Urothelium cell line (cell line): ENCODE measurements around the gene FNTB.
"Not testable (repeated sequence)": the region's sequence is repeated elsewhere in the genome, so short reads cannot be mapped to it uniquely, and the experiment has no call there.

Experiments
- DNase-seq: peaks from one replicate; pipeline ENCODE4 v3.0.0; 2011; ENCODE audit warnings: low spot score, mixed read lengths
- FAIRE-seq: peaks from 2 replicates; lab custom pipeline; 2011; peaks lifted over from hg19 to GRCh38; lab: Jason Lieb, UNC

Gene FNTB

DNA sequence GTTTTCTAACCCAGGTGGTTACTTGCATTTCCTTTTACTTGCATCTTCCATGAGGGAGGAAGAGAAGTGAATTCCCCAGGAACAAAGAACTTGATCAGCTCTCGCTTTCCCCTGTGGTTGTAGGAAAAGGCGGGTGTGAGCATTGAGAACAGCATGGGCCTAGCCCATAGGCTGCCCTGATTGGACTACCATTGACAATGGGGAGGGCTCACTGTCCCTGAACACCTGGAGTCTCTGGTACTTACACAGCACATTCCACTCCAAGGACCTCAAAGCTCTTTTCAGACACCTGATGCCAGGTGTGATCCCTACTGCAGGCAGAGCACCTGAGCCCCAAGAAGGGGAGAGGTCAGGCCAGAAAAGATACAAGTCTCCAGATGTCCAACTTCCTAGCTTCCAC is 90.6 kb downstream of the FNTB start:
- DNase-seq = no peak

DNA sequence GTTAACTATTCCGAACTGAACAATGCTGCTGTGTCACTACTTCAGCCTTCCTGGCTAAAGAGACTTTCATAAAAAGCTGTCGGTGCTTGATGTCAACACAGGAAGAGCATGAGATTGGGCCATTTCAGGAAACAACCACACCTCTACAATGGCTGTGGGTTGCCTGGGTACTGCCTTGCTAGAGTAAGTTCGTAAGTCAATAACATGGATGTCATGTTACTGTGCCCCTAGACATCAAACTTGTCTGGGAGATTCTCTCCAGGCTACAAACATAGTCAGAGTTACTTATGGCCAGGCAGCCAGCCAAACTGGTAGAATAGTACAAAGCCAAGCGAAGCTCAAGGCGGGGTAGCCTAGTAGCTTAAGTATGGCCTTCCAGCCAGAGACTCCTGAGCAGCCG is 92.5 kb downstream of the FNTB start:
- FAIRE-seq (peak; percentile 63), DNase-seq (no peak)

More for the DNA sequence above, 90.6 kb downstream of the FNTB start:
- FAIRE-seq = peak; percentile 37

DNA sequence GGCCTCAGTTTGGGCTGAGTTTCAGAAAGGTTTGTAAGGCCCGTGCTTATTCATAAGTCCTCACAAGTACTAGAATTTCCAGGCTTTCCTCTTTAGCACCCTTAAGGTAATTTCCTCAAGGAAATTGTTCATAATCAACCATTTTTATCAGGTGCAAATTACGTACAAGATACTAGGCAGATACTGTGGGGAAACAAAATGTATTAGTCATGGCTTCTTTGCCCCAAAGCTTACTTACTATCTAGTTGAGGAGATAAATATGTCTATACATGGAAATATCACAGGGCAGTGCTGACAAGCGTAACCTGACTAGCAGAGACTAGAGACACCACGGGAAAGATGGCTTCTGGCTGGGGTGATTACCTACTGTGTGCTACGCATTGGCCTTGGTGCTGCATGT is 93.1 kb downstream of the FNTB start:
- DNase-seq (no peak), FAIRE-seq (peak; percentile 91)

DNA sequence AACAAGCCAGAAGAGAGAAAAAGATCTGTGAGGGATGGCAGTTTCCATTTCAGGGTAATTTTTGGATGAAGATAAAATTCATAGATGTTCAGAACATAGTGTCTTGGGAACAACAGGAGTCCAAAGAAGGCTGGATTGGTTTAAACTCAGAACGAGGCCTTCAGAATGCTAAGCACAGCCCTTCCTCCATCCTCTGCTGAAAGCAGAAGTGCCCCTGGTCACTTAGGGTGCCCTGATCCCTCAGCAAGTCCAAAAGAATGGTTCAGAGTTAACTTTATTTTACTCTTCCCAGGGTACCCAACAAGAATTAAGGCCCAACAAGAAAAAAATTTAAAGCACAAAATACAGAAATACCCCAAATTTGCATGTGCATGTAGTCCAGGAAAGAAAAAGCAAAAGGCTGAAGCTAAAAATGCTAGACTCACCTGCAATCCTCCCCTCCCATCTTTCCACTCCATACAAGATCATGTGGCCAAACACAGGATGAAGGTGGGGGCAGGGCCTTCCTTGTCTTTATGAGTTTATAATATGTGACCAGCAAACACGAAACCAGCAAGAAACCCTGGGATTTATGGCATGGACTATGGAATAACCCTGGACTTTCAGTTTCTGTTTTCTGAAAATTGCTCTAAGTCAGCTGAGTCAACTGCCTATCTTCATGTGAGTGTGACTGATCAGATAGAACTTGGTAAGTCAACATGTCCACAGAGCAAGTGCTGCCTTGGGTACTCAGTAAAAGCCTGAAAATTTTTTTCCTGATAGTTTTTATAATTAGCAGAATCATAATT is 94.5 kb downstream of the FNTB start:
- no peak for DNase-seq
- FAIRE-seq = no peak

DNA sequence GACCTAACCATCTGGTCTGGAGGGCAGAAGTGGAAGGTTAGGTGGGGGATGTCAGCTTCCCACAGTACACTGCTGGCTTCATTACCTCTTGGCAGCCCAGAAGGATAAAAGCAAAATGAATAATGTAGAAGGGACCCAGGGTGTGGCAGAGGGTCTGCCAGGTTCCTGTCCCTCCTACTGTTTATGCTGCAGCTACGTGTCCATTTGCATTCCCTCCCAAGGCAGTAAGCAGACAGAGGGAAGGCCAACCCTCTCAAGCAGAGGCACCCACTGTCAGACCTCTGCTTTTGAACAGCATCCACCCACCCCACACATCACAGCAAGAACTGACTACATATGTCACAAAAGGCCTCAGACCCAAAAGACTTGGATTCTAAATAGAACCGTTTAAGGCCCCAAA is 96.2 kb downstream of the FNTB start:
- no peak for FAIRE-seq
- DNase-seq = no peak

DNA sequence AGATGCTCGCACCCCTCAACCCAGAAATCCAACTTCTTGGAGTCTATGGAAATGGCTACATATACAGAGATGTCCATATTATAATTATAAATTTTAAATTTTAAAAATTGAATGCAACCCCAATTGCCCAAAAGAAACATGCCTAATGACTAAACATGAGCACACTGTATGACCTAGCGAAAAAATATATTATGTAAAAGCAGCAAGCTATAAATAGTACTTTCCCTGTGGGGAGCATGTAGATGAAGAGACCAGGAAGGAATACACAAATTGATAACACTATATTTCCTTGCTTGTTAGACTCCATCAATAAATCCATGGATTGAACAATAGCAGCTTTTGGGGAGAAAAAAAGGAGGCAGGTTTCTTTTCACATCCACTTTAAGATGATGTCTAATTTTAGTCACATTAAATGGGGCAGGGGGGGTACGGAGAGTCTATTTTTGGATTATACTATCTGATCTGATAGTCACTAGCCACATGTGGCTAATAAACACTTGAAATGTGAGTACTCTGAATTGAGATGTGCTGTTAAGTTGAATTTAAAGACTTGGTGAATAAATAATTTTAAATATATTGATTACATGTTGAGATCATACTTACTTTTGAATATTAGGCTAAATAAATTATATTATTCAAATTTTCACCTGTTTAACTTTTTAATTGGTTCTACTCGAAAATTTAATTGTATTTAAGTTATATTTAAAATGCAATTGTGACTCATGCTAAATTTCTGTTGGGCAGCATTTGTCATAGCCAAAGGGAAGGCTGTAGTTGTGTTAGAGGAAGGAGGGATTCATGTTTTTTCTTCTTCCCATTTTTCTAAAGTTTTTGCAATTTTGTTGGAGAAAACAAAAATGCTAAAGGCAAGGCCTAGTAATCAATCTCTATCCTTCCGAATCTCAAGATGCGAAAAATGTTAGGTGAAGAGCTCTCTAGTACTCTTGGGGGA is 98.1 kb downstream of the FNTB start:
- DNase-seq (no peak), FAIRE-seq (no peak)

DNA sequence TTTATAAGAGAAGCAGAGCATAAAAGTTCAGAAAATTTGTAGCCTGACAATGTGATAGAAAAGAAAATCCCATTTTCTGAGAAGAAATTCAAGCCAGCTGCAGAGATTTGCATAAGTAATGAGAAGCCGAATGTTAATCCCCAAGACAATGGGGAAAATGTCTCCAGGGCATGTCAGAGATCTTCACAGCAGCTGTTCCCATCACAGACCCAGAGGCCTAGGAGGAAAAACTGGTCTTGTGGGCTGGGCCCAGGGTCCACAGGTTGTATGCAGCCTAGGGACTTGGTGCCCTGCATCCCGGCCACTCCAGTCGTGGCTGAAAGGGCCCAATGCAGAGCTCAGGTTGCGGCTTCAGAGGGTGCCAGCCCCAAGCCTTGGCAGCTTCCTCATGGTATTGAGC is 100.0 kb downstream of the FNTB start:
- DNase-seq, FAIRE-seq: not testable (repeated sequence)

DNA sequence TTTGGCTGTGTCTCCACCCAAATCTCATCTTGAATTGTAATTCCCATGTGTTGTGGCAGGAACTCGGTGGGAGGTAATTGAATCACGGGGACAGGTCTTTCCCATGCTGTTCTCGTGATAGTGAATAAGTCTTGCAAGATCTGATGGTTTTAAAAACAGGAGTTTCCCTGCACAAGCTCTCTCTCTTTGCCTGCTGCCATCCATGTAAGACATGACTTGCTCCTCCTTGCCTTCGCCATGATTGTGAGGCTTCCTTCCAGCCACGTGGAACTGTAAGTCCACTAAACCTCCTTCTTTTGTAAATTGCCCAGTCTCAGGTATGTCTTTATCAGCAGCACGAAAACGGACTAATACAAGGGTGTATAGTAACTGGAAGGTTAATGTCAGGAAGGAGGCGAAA is 101.1 kb downstream of the FNTB start:
- not testable (repeated sequence) for DNase-seq, FAIRE-seq

DNA sequence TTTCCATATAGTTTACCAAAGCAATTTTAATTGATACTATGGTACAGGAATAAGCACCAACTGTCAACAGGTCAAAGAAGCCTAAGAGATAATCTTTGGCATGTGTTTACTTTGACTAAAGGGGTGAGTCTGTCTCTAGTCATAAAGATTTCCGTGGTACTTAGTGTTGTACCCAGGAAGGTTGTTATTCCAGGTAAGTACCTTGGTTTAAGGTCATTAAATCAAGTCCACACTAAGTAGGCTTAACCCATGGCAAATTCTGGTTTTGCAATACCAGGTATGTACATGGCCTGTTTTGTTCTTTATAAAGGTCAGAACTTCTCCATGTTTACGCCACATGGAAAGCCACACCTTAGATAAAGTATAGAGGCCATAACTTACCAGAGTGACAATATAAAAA is 105.7 kb downstream of the FNTB start:
- FAIRE-seq (no peak), DNase-seq (no peak)

DNA sequence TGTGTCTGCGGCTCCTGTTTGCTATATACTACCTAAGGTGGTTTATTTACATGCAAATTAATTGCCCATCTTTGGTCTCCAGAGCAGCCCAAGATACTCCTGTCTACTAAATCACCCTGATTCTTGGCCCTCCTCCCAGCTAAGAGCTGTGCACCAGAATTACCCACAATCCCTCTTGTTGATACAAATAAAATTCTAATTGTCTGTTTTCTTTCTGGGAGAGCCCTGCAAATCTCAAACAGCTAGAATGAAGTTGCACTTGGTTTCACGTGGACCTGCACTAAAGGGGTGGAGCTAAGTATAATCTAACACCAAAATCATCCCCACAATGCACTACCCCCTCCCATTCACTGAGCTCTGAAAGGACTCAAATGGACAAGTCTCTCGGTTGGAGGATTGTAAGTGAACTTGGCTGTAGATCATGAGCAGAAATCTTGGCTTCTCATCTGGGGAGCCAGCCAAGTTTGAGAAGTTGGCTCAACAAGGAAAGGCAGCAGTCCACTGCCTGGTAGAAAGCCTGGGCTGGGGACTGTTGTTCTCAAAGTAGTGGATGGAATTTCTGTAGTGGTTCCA is 109.0 kb downstream of the FNTB start:
- FAIRE-seq (no peak), DNase-seq (no peak)

DNA sequence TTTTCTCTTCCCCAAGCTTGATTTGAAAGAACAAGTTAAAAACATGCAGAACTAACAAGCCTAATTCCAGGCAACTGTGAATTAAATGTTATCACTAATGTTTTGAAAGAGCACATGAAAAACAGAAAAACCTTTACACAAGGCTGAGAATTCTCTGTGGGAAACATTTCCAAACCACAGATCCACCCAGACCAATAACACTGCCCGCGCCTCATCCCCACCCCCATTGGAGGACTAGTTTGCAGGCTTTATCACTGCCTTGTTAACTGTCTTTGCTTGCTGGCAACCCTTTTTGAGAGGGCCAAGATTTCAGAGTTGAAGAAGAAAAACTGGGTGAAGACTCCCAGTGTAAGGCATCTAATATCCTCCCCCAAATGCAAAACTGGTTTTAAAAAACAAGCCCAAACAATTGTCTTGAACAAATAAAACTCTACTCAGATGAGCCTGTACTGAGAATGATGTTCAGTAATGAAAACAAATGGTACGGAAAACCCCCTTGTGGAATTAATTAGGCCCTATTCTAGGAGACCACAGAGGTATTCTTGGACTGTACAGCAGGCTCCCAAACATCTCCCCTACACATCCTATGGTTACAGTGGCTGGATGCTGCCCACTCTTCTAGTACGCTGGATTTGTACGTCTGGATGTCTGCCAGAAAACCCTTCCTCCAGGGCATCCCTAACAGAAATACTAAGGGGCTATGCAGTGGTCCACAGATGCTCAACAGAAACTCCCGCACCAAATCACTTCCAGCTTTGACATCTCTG is 109.8 kb downstream of the FNTB start:
- FAIRE-seq (no peak), DNase-seq (no peak)

DNA sequence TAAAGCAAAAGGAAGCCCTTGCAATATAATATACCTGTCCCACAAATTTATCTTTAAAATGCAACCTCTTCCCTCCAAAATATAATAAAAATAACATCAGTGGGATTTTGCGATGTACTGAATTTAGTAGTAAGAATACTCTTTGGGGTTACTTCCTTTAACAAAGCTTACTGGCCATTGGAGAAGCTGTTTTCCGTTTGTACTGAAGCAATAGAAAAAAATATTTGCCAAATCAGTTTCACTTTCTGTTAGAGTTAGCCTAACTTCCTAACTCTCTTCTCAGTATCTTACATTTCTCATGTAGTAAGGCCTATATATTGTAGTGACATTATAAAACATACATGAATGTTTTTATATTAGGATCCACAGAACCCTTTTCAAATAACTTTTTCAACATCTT is 111.9 kb downstream of the FNTB start:
- FAIRE-seq (no peak), DNase-seq (no peak)

DNA sequence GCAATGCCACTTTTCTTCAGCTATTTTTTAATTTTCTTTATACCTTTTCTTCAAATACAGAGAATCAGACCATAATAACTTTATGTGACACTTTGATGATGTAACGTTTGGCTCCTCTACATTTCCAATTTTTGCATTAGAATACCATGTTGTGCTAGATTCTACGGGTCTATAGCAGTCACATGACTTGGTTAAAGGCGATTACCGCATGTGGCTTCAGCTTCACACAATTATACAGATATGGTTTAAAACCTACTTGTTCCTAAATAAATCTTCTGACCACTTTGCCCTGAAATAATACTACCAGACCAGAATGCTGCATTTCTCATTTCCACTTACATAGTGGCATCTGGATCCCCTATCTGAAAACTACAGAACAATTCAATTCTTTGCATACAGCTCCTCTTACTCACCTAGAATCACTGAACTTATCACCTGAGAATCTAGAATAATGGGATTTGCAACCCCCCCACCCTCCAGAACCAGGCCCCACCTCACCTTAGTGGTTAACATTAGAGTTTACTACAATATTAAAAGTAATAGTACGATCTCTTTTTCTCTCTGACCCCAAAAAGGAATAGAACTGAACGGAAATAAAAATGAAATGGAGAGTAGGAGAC is 114.3 kb downstream of the FNTB start:
- no peak for FAIRE-seq
- DNase-seq = no peak

DNA sequence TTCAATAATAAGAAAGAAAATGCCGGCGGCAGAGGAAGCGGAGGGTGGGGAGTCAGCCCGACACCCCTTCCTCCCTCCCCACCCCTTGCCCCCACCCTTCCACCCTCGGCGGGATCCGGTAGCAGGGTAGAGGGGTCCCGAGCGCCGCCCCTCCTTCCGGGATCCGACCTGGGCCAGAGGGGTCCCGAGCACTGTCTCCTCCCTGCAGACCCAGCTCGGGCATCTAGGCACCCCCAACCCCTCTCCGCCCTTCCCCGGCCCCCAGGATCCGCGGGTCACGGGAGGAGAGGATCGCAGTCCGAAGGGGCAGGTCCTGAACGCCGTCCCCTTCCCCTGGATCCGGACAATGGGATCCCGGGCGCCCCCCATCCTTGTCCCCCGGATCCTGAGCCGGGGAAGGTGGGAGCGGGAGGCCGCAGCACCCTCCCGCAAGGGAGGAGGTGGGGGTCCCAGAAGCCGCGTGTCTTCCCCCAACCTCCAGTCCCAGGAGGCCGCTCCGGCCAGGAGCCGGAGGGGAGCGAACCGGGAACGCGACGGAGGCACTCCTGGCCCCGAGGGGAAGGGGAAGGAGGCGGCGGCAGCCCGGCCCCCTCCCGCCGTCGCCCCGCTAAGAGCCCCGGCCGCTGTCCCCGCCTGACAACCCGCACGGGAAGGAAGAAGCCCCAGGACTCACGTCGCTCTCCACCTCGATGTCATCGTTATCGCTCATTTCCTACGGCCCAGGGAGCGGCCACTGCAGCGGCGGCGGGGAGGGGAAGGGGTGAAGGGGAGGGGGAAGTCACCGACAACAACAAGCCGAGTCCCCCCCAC is 115.1 kb downstream of the FNTB start:
- DNase-seq (no peak), FAIRE-seq (no peak)

DNA sequence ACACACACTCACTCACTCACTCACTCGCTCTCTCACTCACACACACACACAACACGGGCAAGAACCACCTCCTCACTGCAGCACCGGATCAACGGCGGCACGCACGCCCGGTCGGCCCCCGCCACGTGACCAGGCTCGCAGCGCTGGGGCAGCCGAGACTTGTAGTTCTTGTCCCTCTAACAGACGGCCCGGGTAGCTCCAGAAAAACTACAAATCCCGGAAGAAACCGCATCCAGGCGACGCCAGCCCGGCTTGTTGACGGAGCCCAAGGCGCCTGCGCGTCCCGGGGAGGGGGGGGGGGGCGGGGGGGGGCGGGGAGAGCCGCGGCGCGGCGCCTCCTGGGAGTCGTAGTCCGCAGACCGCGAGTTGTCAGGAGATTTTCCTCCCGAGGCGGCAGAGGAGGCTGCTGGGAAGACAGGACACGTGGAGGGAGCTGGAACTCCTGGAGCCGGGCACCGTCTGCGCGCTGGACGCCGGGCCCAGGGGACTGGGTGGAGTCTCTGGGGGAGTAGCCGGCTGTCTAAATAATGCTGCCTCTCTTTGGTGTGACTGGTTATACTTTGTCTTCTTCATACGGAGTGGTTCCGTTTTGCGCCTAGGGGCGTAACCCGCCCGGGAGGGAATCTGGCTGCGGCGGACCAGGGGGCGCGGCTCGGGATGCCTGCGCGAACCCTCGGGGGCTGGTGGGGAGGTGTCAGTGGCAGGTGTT is 115.9 kb downstream of the FNTB start, which contains the start of gene MAX:
MAX (minus strand) TSS at position 77 of the 709 bp plus-strand sequence. CDS start 178 bp downstream, outside the sequence.
- peak; percentile 100 for DNase-seq
- peak; percentile 99 for FAIRE-seq

DNA sequence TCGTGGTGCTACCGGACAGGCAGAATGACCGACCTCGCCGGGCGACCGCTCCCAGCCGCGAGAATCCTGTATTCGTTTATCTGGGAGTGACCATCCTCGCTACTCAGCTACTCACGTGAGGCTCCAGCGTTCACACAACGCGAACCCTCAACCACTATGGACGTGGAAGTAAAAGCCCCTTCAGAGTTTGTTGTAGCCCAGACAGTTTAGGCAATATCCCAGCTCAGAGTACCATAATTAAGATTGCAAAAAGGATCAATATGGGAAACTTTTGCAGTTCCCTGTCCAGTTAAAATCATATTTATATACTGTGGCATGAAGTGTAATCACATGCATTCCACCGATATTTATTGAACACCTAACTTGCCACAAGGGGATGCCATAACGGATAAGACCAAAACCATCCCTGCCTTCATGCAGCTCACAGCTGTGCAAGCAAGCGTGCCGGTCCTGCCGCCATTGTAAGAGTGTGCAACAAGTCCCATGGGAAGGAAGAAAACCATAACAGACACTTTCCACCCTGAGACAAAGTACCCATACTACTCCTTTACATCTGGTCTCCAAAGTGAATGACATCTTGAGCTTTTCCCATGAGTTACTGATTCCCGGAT is 116.6 kb downstream of the FNTB start:
- DNase-seq (peak; percentile 49), FAIRE-seq (peak; percentile 79)

DNA sequence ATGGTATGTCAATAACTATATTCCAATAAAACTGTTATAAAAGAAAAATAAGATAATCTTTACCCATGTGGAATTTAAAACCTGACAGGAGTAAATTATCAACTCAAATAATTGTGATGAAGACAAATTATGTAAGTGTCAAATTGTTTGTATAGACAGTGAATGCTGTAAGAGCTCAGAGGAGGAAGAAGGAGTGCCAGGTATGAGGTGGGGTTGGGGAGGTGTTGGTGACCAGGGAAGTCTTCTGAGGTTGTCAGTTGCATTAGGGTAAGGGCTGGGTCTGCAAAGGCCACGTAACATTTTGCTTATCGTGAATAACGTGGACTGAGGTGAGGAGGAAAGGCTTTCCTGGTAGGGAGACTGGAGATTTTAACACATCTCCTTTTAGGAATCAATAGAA is 118.1 kb downstream of the FNTB start:
- DNase-seq (no peak), FAIRE-seq (no peak)

DNA sequence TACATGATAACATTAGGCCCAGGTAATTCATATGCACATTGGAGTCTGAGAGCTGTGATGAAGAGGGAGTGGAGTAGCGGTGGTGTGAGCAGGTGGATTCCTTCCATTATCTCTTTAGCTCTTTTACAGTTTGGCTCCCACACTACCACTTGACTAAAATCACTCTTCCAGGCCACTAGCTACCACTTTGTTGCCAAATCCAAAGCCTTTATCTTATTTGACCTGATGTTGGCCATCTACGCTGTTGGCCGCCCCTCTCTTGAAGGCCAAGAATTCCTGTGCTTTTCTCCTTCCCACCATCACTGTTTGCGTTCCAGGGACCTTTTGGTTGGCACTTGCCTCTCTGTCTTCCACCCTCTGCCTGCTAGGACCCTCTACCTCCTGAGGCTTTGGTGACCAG is 119.6 kb downstream of the FNTB start:
- FAIRE-seq (no peak), DNase-seq (no peak)
